Measurements from ENCODE around the gene AQP11. TPM values are rescaled to one million over a fixed set of nuclear protein-coding genes. Genes with fewer than 3 reads are reported as not detected.

Gene AQP11
- total and polyA plus RNA-seq, 4 donors = 4.7 to 16.6 (median 12.4) TPM

- TF ChIP-seq NR2F2 (IDR thresholded peaks at IDR 0.05) (no peak), EGR1 (IDR thresholded peaks at IDR 0.05; ENCODE audit: low read depth in 2 of 2) (no peak), REST (IDR thresholded peaks at IDR 0.05) (no peak), FOXA2 (IDR thresholded peaks at IDR 0.05) (no peak), YY1 (IDR thresholded peaks at IDR 0.05) (no peak), HNF4G (IDR thresholded peaks at IDR 0.05) (no peak), JUND (IDR thresholded peaks at IDR 0.05) (no peak), MAX (IDR thresholded peaks at IDR 0.05) (no peak), HNF4A (conservative IDR thresholded peaks at IDR 0.05) (no peak), SP1 (IDR thresholded peaks at IDR 0.05) (no peak), ZBTB33 (IDR thresholded peaks at IDR 0.05) (no peak), GABPA (IDR thresholded peaks at IDR 0.05 in 1 of 2, conservative IDR thresholded peaks at IDR 0.05 in 1 of 2) (no peak), FOXA1 (IDR thresholded peaks at IDR 0.05) (no peak), TAF1 (conservative IDR thresholded peaks at IDR 0.05) (no peak), ATF3 (IDR thresholded peaks at IDR 0.05) (no peak), CTCF (IDR thresholded peaks at IDR 0.05; ENCODE audit: low read depth, low read length, missing input control) (no peak), RXRA (IDR thresholded peaks at IDR 0.05) (no peak), RAD21 (IDR thresholded peaks at IDR 0.05) (no peak)
- H3K9me3 ChIP-seq (ENCODE audit: control insufficient read depth in 4 of 4, low read length in 3 of 4) = no peaks in the 10 kb centered on the region
- H3K27ac ChIP-seq (ENCODE audit: low read depth in 1 of 2, low read length in 2 of 2) = peak overlapping the region; percentile 67
- H3K4me1 ChIP-seq (ENCODE audit: control insufficient read depth in 4 of 4, insufficient read depth in 4 of 4, low read length in 3 of 4) = peaks cover 2 to 6% (median 5%) of the 10 kb centered on the region in 4 donors
- no peak for DNase-seq (ENCODE audit: low spot score)
- H3K9ac ChIP-seq (ENCODE audit: low read depth in 1 of 2, low read length in 2 of 2) = peak overlapping the region in 1 of 2 donors; percentile 44
- H3K27me3 ChIP-seq (ENCODE audit: control insufficient read depth in 4 of 4, insufficient read depth in 4 of 4, low read length in 3 of 4) = no peaks in the 10 kb centered on the region
- WGBS = 91% methylated on average over 4 of the region's 4 CpGs
- H3K4me3 ChIP-seq (ENCODE audit: low read depth in 1 of 3, low read length in 3 of 3) = peak overlapping the region in 1 of 3 donors; percentile 25
- peaks cover 3 to 9% (median 4%) of the 10 kb centered on the region in 4 donors for H3K36me3 ChIP-seq (ENCODE audit: control insufficient read depth in 4 of 4, insufficient read depth in 3 of 4, low read depth in 1 of 4, low read length in 3 of 4)
Observed at GRCh38 chr11:77630157-77630710, 40.5 kb downstream of the AQP11 start.

Measured in liver (tissue), 9 donors.